Measurements from ENCODE around the gene TSACC.

DNA sequence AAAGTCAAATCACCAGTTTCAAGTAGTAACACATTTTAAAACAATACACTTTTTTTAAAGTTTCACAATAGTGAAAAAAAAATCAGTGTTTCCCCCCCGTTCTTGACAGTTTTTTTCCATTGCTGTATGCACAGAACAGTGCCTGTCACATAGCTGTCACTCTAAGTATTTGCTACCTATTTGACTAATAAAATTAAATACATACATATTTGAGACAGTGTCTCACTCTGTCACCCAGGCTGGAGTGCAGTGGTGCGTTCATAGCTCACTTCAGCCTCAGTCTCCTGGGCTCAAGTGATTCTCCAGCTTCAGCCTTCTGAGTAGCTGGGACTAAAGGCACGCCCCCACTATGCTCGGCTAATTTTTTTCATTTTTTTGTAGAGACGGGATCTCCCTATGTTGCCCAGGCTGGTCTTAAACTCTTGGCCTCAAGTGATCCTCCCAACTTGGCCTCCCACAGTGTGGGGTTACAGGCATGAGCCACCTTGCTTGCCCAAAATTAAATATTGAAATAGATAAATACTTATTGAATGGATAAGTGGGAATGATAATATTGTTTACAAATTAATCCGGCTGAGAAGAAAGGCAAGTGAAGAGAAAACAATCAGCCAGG, 18.0 kb downstream of the TSACC start:
- TF ChIP-seq CTCF (IDR thresholded peaks at IDR 0.05), result no peak
- TF ChIP-seq POLR2A (IDR thresholded peaks at IDR 0.05), result no peak
